8988T (cell line): ENCODE data around the gene MARK4.

Experiments
- DNase-seq: peaks from one replicate; pipeline ENCODE4 v3.0.0; 2011

MARK4 gene

GRCh38 chr19:45342911-45343310 lies 91.8 kb downstream of the MARK4 start:
- DNase-seq, result no peak

DNA sequence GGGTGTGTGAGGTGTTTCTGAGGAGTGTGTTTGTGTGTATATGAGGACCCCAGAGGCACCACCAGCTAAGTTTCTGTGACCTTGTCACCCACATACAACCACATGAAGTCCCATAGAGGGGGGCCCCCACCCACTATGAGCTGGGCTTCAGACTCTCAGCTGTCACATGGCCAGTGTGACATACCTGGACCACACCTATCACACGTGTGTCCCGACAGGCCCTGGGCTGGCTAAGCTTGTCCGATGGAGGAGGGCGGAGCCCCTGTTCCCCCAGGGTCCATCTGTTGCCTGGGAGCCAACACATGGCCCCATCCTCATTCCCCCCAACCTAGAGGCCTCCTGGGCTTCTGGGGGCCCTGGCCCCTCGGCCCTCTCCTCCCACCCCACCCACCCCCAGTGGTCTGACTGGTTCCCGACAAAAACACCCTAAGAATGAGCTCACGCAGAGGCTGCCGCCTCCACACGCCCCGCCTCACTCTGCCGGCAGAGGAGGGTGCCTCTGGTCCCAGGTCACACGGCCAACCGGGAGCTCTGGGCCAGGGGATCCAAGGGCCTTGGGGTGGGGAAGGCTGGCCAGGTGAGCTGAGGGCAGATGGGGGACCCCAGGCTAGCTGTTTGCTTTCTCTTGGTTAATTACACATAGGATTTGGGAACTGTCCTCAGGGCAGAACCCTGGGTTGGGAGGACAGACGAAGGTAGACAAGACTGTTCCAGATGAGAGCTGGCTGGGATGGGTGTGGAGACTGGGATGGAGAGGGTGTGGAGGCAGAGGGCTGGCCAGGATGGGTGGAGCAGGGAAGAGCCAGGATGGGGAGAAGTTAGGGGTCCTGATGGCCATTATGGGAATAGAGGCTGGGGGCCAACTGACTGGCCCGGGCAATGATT lies 93.8 kb downstream of the MARK4 start:
- no peak for DNase-seq

GRCh38 chr19:45345506-45345860 lies 94.4 kb downstream of the MARK4 start:
- no peak for DNase-seq

DNA sequence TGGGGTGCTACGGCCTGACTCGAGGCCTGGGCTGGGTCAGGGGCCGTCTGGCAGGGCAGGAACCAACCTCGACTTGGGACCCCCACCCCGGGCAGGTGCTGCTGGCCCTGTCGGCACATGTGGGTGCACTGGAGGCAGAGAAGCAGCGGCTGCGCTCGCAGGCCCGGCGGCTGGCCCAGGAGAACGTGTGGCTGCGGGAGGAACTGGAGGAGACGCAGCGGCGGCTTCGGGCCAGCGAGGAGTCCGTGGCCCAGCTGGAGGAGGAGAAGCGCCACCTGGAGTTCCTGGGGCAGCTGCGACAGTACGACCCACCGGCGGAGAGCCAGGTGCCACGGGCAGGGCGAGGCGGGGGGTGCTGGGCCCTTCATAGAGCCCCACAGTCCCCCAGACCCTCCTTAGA lies 95.4 kb downstream of the MARK4 start:
- DNase-seq, result no peak

GRCh38 chr19:45347570-45348366 lies 96.7 kb downstream of the MARK4 start:
- no peak for DNase-seq

DNA sequence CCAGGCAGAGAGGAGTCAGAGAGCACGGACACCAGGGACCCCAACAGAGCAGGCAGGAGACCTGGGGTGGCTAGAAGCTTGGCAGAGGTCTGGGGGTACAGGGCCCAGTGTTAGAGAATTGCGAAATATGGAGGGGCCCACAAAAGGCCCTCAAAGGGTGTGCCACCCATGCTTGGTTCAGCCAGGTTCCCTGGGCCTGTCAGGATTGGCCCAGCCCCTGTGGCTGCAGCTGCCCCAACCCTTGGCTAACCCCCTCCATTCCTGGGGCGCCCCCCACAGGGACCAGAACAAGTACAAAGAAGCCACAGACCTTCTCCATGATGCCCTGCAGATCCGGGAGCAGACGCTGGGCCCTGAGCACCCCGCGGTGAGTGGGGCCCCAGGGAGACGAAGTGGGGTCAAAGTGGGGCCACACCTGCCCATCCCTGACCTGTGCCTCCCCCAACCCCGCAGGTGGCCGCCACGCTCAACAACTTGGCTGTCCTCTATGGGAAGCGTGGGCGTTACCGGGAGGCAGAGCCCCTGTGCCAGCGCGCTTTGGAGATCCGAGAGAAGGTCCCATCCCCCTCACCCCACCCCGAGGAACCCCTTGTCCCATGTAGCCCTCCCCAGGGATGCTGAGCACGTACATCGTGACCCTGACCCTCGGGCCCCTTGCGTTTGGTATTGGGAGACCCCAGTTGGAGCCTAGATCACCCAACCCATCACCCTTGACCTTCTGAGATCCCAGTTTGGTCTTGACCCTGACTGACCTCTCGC lies 97.5 kb downstream of the MARK4 start:
- no peak for DNase-seq

- no peak for DNase-seq
Observed at GRCh38 chr19:45349126-45349415, 98.0 kb downstream of the MARK4 start.

GRCh38 chr19:45349430-45349941 lies 98.4 kb downstream of the MARK4 start:
- DNase-seq, result peak; percentile 25

GRCh38 chr19:45350477-45351058 lies 99.5 kb downstream of the MARK4 start:
- peak; percentile 6 for DNase-seq

- DNase-seq, result peak; percentile 22
Observed at GRCh38 chr19:45351401-45351952, 100.4 kb downstream of the MARK4 start.

- peak; percentile 4 for DNase-seq
Observed at GRCh38 chr19:45352062-45352461, 101.0 kb downstream of the MARK4 start.

DNA sequence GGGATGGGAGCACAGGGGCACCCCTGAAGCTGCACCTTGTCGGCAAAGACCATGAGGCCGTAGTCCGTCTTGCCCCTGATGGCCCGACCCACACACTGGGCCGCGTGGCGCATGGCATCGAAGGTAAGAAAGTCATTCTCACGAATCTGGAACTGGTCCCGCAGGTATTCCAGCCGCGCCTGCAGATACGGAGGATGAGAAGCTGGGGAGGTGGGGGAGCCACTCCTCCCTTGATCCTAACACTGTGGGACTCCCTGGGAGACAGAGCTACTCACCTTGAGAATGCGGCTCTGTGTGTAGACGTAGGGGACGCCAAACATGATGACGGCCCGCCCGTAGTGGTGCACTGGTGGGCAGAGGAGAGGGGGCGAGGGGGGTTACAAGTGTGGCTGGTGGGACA lies 101.4 kb downstream of the MARK4 start:
- peak; percentile 6 for DNase-seq

DNA sequence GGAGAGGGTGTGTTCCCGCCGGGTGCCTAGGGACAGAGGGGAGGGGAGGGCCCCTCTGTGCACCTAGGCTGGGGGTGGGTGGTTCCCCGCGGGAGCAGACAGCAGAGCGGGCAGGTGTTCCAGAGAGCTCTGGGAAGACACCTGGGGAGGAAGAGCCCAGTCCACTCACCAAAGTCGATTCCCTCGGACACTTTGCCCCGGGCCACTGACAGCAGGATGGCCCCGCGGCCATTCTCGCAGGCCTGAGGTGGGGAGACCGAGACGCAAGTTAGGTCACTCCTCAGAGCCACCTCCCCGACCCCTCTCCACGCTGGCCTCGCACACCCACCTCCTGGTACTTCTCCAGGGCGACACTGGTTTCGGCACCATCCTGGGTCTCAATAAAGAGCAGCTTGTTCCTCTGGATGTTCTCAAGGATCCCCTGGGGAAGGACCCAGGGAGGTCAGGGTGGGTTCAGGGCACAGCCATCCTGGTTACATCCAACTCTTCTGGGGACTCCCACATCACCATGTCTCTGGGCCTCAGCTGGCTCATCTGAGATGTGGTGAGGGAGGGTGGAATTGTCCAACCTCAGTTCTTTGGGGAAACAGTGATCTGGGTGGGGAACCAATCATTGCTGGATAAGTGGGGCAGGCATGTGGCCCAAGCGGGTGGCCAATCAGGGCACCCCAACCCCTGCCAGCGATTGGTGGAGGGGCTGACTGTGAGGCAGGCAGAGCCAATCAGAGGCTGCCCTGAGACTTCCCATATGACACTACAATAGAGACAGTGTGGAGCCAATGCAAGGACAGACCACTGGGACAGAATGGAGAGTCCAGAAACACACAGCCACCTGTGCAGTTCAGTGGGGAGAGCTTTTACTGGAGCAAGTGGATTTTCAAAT lies 102.1 kb downstream of the MARK4 start:
- DNase-seq, result peak; percentile 37

GRCh38 chr19:45354241-45354842 lies 103.3 kb downstream of the MARK4 start:
- DNase-seq, result peak; percentile 8
